K562 (cell line): ENCODE measurements around the gene FOXF2. TPM values are rescaled to one million over a fixed set of nuclear protein-coding genes. Genes with fewer than 3 reads are reported as not detected.

Experiments used
- ATAC-seq: fragments of 200-7000 bp; cut with Tn5 transposase; 3 replicates; pipeline ENCODE4 v1.9.1; 2020; ENCODE audit warnings: moderate library complexity
- BruUV-seq: library from RNA; stranded (reverse); fragments of 400-500 nt; replicated peaks from 2 replicates; lab custom pipeline; 2021; lab: Mats Ljungman, UMichigan
- CTCF ChIA-PET: fragments of 300-600 bp; formaldehyde crosslinking; extraction: SDS; loops from one replicate; lab custom pipeline; 2021; ENCODE audit warnings: low intra/inter-chr PET ratio; lab: Yijun Ruan, JAX
- POLR2A ChIA-PET: fragments of 300-600, 350-650 bp; sonication (Branson Sonifier 250); formaldehyde crosslinking; extraction: SDS; loops from one replicate; lab custom pipeline; 2021; ENCODE audit warnings: antibody characterized with exemption, inconsistent platforms; lab: Yijun Ruan, JAX
- DNase-seq, 4 experiments: peaks; one replicate each; pipeline versions ENCODE4 v3.0.0 to v3.0.0-alpha.2; 2011 to 2018; ENCODE audit warnings: low spot score in 3 of 4, mixed read lengths in 3 of 4; ENCODE audit errors: extremely low read depth in 1 of 4
- FAIRE-seq: peaks from 2 replicates; lab custom pipeline; 2011; peaks lifted over from hg19 to GRCh38; lab: Jason Lieb, UNC
- H2AFZ ChIP-seq: 2 replicates; pipeline ENCODE4 v1.6.0; 2011; ENCODE audit warnings: low read depth, low read length, control low read depth, inconsistent platforms
- H3K27ac ChIP-seq: fragments of 200-600 bp; 3 replicates; pipeline ENCODE4 v1.8.0; 2011; ENCODE audit warnings: low read depth, mild to moderate bottlenecking, control low read depth, inconsistent platforms, low read length, moderate library complexity, mixed read lengths; ENCODE audit errors: extremely low read depth
- H3K27me3 ChIP-seq, 2 experiments: fragments of 300-600 bp in 1 of 2; 2 replicates in 1 of 2; 3 replicates in 1 of 2; pipeline versions ENCODE4 v1.6.0 to v1.8.0; 2011; ENCODE audit warnings: inconsistent platforms in 2 of 2, low read length in 2 of 2, mild to moderate bottlenecking in 1 of 2, mixed read lengths in 1 of 2, moderate library complexity in 1 of 2; ENCODE audit not compliant: control insufficient read depth in 2 of 2, insufficient read depth in 2 of 2
- H3K36me3 ChIP-seq: fragments of 300-600 bp; 3 replicates; pipeline ENCODE4 v1.8.0; 2011; ENCODE audit warnings: mild to moderate bottlenecking, low read length, inconsistent platforms; ENCODE audit not compliant: control insufficient read depth, insufficient read depth
- H3K4me1 ChIP-seq, 2 experiments: fragments of 200-600 bp in 1 of 2; replicated peaks in 1 of 2; 2 replicates in 1 of 2; 3 replicates in 1 of 2; pipeline versions ENCODE4 v1.5.1 to v1.8.0; 2011; ENCODE audit warnings: inconsistent platforms in 2 of 2, low read length in 2 of 2, mild to moderate bottlenecking in 1 of 2, mixed read lengths in 1 of 2, moderate library complexity in 1 of 2; ENCODE audit not compliant: control insufficient read depth in 2 of 2, insufficient read depth in 2 of 2
- H3K4me2 ChIP-seq: 2 replicates; pipeline ENCODE4 v1.6.1; 2011; ENCODE audit warnings: low read length, control low read depth, inconsistent platforms, mixed read lengths; ENCODE audit not compliant: insufficient read depth
- H3K4me3 ChIP-seq: fragments of 200-600 bp; sonication (generic), shearing (Covaris generic); 2 replicates; pipeline ENCODE4 v1.5.1; 2016; ENCODE audit warnings: control low read depth, inconsistent platforms
- H3K79me2 ChIP-seq: fragments of 200-600 bp; 3 replicates; pipeline ENCODE4 v1.8.0; 2011; ENCODE audit warnings: low read length, inconsistent platforms; ENCODE audit not compliant: control insufficient read depth, insufficient read depth
- H3K9ac ChIP-seq, 2 experiments: 2 replicates each; pipeline versions ENCODE4 v1.6.0 to v1.6.1; 2011; ENCODE audit warnings: low read depth in 2 of 2, low read length in 2 of 2, control low read depth in 1 of 2, inconsistent platforms in 1 of 2, mild to moderate bottlenecking in 1 of 2, mixed read lengths in 1 of 2; ENCODE audit not compliant: insufficient read depth in 1 of 2
- H3K9me1 ChIP-seq: one replicate; pipeline ENCODE4 v1.6.0; 2011; ENCODE audit warnings: inconsistent platforms, mild to moderate bottlenecking, low read length, moderate library complexity; ENCODE audit not compliant: control insufficient read depth, insufficient read depth
- H3K9me3 ChIP-seq: replicated peaks from 2 replicates; pipeline ENCODE4 v1.5.1; 2011; ENCODE audit warnings: low read depth, low read length, inconsistent platforms; ENCODE audit not compliant: control insufficient read depth, insufficient read depth
- H4K20me1 ChIP-seq: replicated peaks from 2 replicates; pipeline ENCODE4 v1.6.1; 2011; ENCODE audit warnings: low read length, inconsistent platforms, mixed read lengths; ENCODE audit not compliant: control insufficient read depth, insufficient read depth
- NCOA2 ChIP-seq, 2 experiments: fragments of 450-650 bp; IDR thresholded peaks; 2 replicates each; pipeline ENCODE4 v1.6.1; 2018; ENCODE audit warnings: mild to moderate bottlenecking in 2 of 2, moderate library complexity in 1 of 2; ENCODE audit not compliant: partially characterized antibody in 2 of 2
- NFRKB ChIP-seq: fragments of 450-650 bp; IDR thresholded peaks from 2 replicates; pipeline ENCODE4 v1.6.1; 2016; ENCODE audit warnings: low read depth
- POLR2AphosphoS2 ChIP-seq: IDR thresholded peaks from 2 replicates; pipeline ENCODE4 v1.6.1; 2012; ENCODE audit warnings: low read length, improper control_type of control experiment
- SIX5 ChIP-seq, 2 experiments: IDR thresholded peaks; 2 replicates each; pipeline ENCODE4 v1.6.1; 2011; ENCODE audit warnings: low read length in 2 of 2, borderline replicate concordance in 1 of 2, low read depth in 1 of 2, mild to moderate bottlenecking in 1 of 2, moderate library complexity in 1 of 2; ENCODE audit not compliant: insufficient read depth in 1 of 2
- ZNF436 ChIP-seq: fragments of 250-450, 450-650 bp; sonication (Bioruptor Pico); formaldehyde crosslinking; IDR thresholded peaks from 2 replicates; pipeline ENCODE4 v1.7.0; 2020; ENCODE audit warnings: mild to moderate bottlenecking
- ZNF57 ChIP-seq: fragments of 450-650 bp; formaldehyde crosslinking; IDR thresholded peaks from 2 replicates; pipeline ENCODE4 v1.4.0; 2020; ENCODE audit warnings: mild to moderate bottlenecking, moderate library complexity
- WGBS: fragments of 100-300 bp; shearing (Covaris generic); methylation state at CpG from one replicate; pipeline ENCODE4 v1.1.6; 2016; ENCODE audit warnings: low coverage, mixed read lengths; ENCODE audit not compliant: insufficient coverage; ENCODE audit errors: missing lambda C conversion rate; 5-methylcytosine and 5-hydroxymethylcytosine counted together
- in situ Hi-C: fragments of 300-500 bp; cut with MboI; formaldehyde crosslinking; loops from 4 replicates; pipeline ENCODE4 v1.15.0; 2018; ENCODE audit warnings: inconsistent platforms, mixed read lengths
- intact Hi-C: fragments of 100-400 bp; cut with micrococcal nuclease; formaldehyde crosslinking; loops from 2 replicates; pipeline ENCODE4 v1.14.2; 2022
- polyA plus RNA-seq, 8 experiments: library from polyadenylated mRNA; depleted of rRNA in 4 of 8; stranded (reverse) in 5 of 8; unstranded in 3 of 8; fragments of >200 nt; fragmentation: Nextera tagmentation in 2 of 8; fragmentation: Illumina TruSeq in 1 of 8; extraction: Ambion mirVana in 2 of 8; extraction: Trizol in 1 of 8; gene quantifications; 2 replicates each; pipeline versions ENCODE4 v1.2.1 to v1.2.3, GENCODE V29; 2011 to 2014; ENCODE audit warnings: inconsistent platforms in 1 of 8, missing spikeins in 1 of 8
- total RNA-seq, 7 experiments: library from RNA; depleted of rRNA in 6 of 7; stranded (reverse); fragments of >200 nt in 6 of 7; fragmentation: Illumina TruSeq in 2 of 7; extraction: Trizol in 2 of 7; gene quantifications; 2 replicates each; pipeline versions ENCODE4 v1.2.1 to v1.2.3, GENCODE V29; 2011 to 2021; ENCODE audit warnings: low replicate concordance in 1 of 7
- TF ChIP-seq, protein P1 (sequence below): fragments of 250-450 bp; sonication (Bioruptor Pico); IDR thresholded peaks from 2 replicates; pipeline ENCODE4 v1.8.0; 2021; ENCODE audit warnings: moderate library complexity, mild to moderate bottlenecking, inconsistent platforms

The FOXF2 gene
- total and polyA plus RNA-seq, 9 of the 15 experiments (the other 6 are each of a cell fraction or from before 2014, with no cell fraction given), result not detected

DNA sequence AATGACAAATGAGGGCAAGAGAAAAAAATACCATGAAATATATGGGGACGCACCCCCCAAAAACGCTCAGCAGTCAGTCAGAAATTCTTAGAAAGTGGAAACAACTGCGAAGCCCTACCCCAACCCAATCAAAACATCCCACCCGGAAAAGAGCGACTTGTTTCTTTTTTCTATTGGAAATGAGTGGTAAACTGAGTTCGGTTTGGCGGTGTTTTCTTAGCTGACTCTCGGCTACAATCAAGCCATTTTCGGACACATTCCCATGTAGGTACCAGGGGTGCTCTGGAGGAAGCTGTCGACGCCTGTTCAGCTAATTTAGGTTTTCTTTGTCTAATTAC lies 1.9 kb upstream of the FOXF2 start:
- Histone ChIP-seq H3K9me3 (no peaks in the 10 kb centered on the region), H4K20me1 (peaks cover 5% of the 10 kb centered on the region; the same call in 1 of the 2 replicates), H3K79me2 (no peaks in the 10 kb centered on the region), H3K36me3 (no peaks in the 10 kb centered on the region), H3K27me3 (peaks cover 38 to 78% of the 10 kb centered on the region in 2 experiments), H3K27ac (no peak overlapping the region), H3K9me1 (no peaks in the 10 kb centered on the region), H2AFZ (no peak overlapping the region), H3K9ac (no peak overlapping the region), H3K4me2 (no peak overlapping the region), H3K4me1 (peaks cover 0 to 21% of the 10 kb centered on the region in 2 experiments; a peak in 2 of 5 replicates), H3K4me3 (no peak overlapping the region)
- 1% methylated on average over 11 of the region's 11 CpGs for WGBS
- TF ChIP-seq ZNF436 (CRISPR knock-in tag), result no peak
- no peak for TF ChIP-seq SIX5 (IDR thresholded peaks at IDR 0.05; ENCODE audit: borderline replicate concordance in 1 of 2, insufficient read depth in 1 of 2, low read depth in 1 of 2, low read length in 2 of 2)
- TF ChIP-seq, protein P1, sequence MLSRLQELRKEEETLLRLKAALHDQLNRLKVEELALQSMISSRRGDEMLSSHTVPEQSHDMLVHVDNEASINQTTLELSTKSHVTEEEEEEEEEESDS (CRISPR knock-in tag), result no peak
- no peak for TF ChIP-seq ZNF57
- TF ChIP-seq POLR2AphosphoS2, result no peak
- TF ChIP-seq NCOA2 (IDR thresholded peaks at IDR 0.05; ENCODE audit: partially characterized antibody in 2 of 2), result no peak
- no peak for TF ChIP-seq NFRKB
- in situ Hi-C loops, result no loop called here
- CTCF ChIA-PET, result no interaction called here
- DNase-seq, result no peak
- intact Hi-C loops, result loop anchor here (10.0 kb wide), 1 partner anchor 663 kb away; no protein-coding TSS in a partner anchor
- no peak for ATAC-seq
- no TSS peak for BruUV-seq
- FAIRE-seq, result no peak
- POLR2A ChIA-PET, result interaction anchor here (1.1 kb wide), 1 partner anchor 10 kb away, joined by 3 read pairs; no protein-coding TSS in a partner anchor
